ENCODE measurements around the gene ZNF879.

- TF ChIP-seq CTCF (conservative IDR thresholded peaks at IDR 0.05 in 1 of 2, IDR thresholded peaks at IDR 0.05 in 1 of 2; ENCODE audit: low read depth in 1 of 2, low read length in 2 of 2) (no peak), EZH2 (IDR thresholded peaks at IDR 0.05; ENCODE audit: low read length, missing control alignments) (no peak)
Observed at GRCh38 chr5:179044765-179045164, 21.2 kb downstream of the ZNF879 start.
